Skeletal muscle tissue (tissue), 4 donors: ENCODE data around the gene SNRPA1. TPM values are rescaled to one million over a fixed set of nuclear protein-coding genes. Genes with fewer than 3 reads are reported as not detected.

Experiments used
- H3K27ac ChIP-seq: one replicate; pipeline ENCODE4 v1.7.0; 2013; ENCODE audit warnings: mild to moderate bottlenecking, low read depth, low read length, inconsistent platforms
- H3K27me3 ChIP-seq, 3 donors: one replicate each; pipeline ENCODE4 v1.7.0; 2013; ENCODE audit warnings: low read length in 3 of 3; ENCODE audit not compliant: control insufficient read depth in 3 of 3, insufficient read depth in 3 of 3
- H3K36me3 ChIP-seq, 3 donors: one replicate each; pipeline ENCODE4 v1.7.0; 2013; ENCODE audit warnings: low read length in 3 of 3; ENCODE audit not compliant: control insufficient read depth in 3 of 3, insufficient read depth in 3 of 3
- H3K4me1 ChIP-seq, 3 donors: one replicate each; pipeline ENCODE4 v1.7.0; 2013; ENCODE audit warnings: low read length in 3 of 3, mild to moderate bottlenecking in 3 of 3; ENCODE audit not compliant: control insufficient read depth in 3 of 3, insufficient read depth in 3 of 3
- H3K4me3 ChIP-seq, 3 donors: one replicate each; pipeline ENCODE4 v1.7.0; 2013; ENCODE audit warnings: low read length in 3 of 3
- H3K9ac ChIP-seq, 3 donors: one replicate each; pipeline ENCODE4 v1.7.0; 2013; ENCODE audit warnings: low read length in 3 of 3, mild to moderate bottlenecking in 3 of 3, moderate library complexity in 2 of 3, low read depth in 1 of 3
- H3K9me3 ChIP-seq, 3 donors: one replicate each; pipeline ENCODE4 v1.7.0; 2013; ENCODE audit warnings: low read length in 3 of 3; ENCODE audit not compliant: control insufficient read depth in 3 of 3
- total RNA-seq: library from RNA; depleted of rRNA; stranded (reverse); fragments of >200 nt; gene quantifications from one replicate; pipeline ENCODE4 v1.2.3, GENCODE V29; 2014
- donor health status: Osteomylitis.

Gene SNRPA1
- total RNA-seq, 1 donor from 2014 or later: 14.1 TPM

DNA sequence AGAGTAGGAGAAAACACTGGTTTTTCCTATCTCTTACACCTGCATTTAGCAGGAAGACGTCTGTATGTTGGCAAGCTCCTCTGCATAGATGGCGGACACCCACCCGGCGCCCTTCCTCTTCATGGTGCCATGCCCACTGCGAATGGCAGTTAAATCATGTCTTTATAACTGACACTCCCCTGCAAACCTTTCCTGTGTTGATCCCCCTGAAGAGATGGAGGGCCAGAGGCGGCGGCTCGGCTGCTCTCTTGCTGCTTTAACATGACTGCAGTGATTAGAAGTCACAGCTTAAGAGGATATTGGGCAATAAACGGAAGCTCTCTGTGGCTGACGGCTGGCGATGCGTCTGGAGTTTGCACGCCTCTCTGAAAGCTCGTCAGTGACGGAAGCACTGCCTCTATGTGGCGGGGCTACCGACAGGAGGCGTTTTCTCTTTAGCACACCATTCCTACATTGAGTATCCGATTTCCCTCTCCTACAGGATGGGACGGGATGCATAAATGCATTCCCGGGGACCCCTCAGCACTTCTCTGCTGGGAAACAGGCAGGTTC lies 25.5 kb upstream of the SNRPA1 start:
- no peak overlapping the region for H3K27ac ChIP-seq
- H3K4me1 ChIP-seq: no peaks in the 10 kb centered on the region
- peaks cover 0 to 2% (median 0%) of the 10 kb centered on the region in 3 donors for H3K27me3 ChIP-seq
- peaks cover 0 to 18% (median 8%) of the 10 kb centered on the region in 3 donors for H3K36me3 ChIP-seq
- H3K9ac ChIP-seq: no peak overlapping the region
- H3K4me3 ChIP-seq: no peak overlapping the region
- H3K9me3 ChIP-seq: no peaks in the 10 kb centered on the region

GRCh38 chr15:101318839-101319238 lies 23.8 kb upstream of the SNRPA1 start:
- Histone ChIP-seq H3K27me3 (peaks cover 0 to 2% (median 0%) of the 10 kb centered on the region in 3 donors), H3K9me3 (no peaks in the 10 kb centered on the region)

GRCh38 chr15:101318147-101318819 lies 23.2 kb upstream of the SNRPA1 start:
- H3K9me3 ChIP-seq: no peaks in the 10 kb centered on the region
- H3K27ac ChIP-seq: no peak overlapping the region
- no peak overlapping the region for H3K9ac ChIP-seq
- H3K4me1 ChIP-seq: no peaks in the 10 kb centered on the region
- H3K4me3 ChIP-seq: no peak overlapping the region
- H3K27me3 ChIP-seq: peaks cover 0 to 2% (median 0%) of the 10 kb centered on the region in 3 donors
- H3K36me3 ChIP-seq: peaks cover 0 to 12% (median 8%) of the 10 kb centered on the region in 3 donors

More at GRCh38 chr15:101318839-101319238, 23.8 kb upstream of the SNRPA1 start:
- no peak overlapping the region for H3K9ac ChIP-seq
- H3K4me3 ChIP-seq: no peak overlapping the region
- no peak overlapping the region for H3K27ac ChIP-seq
- no peaks in the 10 kb centered on the region for H3K4me1 ChIP-seq
- H3K36me3 ChIP-seq: peaks cover 0 to 12% (median 8%) of the 10 kb centered on the region in 3 donors

GRCh38 chr15:101317336-101317872 lies 22.4 kb upstream of the SNRPA1 start:
- Histone ChIP-seq H3K36me3 (peaks cover 0 to 10% (median 8%) of the 10 kb centered on the region in 3 donors), H3K4me1 (no peaks in the 10 kb centered on the region), H3K4me3 (no peak overlapping the region), H3K9ac (no peak overlapping the region), H3K27ac (no peak overlapping the region), H3K9me3 (no peaks in the 10 kb centered on the region), H3K27me3 (peaks cover 0 to 2% (median 0%) of the 10 kb centered on the region in 3 donors)

DNA sequence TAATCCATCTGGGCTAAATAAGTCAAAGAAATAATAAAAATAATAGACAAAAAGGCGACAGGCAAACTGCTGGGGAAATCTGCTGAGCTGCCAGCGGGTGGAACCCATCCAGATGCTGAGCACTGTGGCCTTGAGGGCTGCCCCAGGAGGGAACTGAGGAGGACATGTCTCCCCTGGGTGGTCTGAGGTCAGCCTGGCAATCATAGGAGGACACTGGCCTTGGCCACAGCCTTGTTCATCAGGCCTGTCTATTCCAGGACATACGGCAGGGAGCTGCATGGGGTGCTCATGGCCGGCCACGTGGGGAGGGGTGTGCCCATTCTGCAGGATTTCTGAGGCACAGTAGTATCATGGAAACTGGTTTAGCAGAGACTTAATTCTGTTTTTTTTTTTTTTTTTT lies 21.5 kb upstream of the SNRPA1 start:
- Histone ChIP-seq H3K27ac (no peak overlapping the region), H3K9me3 (no peaks in the 10 kb centered on the region), H3K9ac (no peak overlapping the region), H3K36me3 (peaks cover 0 to 8% (median 4%) of the 10 kb centered on the region in 3 donors), H3K27me3 (peaks cover 0 to 2% (median 0%) of the 10 kb centered on the region in 3 donors), H3K4me1 (no peaks in the 10 kb centered on the region), H3K4me3 (no peak overlapping the region)

- Histone ChIP-seq H3K4me1 (no peaks in the 10 kb centered on the region), H3K27me3 (peaks cover 0 to 2% (median 0%) of the 10 kb centered on the region in 3 donors), H3K27ac (no peak overlapping the region), H3K9ac (no peak overlapping the region), H3K36me3 (peaks cover 0 to 8% (median 4%) of the 10 kb centered on the region in 3 donors), H3K9me3 (no peaks in the 10 kb centered on the region), H3K4me3 (no peak overlapping the region)
These were observed 20.7 kb upstream of the SNRPA1 start for GRCh38 chr15:101315736-101316135.

- no peaks in the 10 kb centered on the region for H3K4me1 ChIP-seq
- H3K27ac ChIP-seq: no peak overlapping the region
- H3K36me3 ChIP-seq: peaks cover 0 to 8% (median 4%) of the 10 kb centered on the region in 3 donors
- H3K27me3 ChIP-seq: peaks cover 0 to 2% (median 0%) of the 10 kb centered on the region in 3 donors
- no peak overlapping the region for H3K4me3 ChIP-seq
- no peaks in the 10 kb centered on the region for H3K9me3 ChIP-seq
- no peak overlapping the region for H3K9ac ChIP-seq
These were observed 19.5 kb upstream of the SNRPA1 start for GRCh38 chr15:101314336-101315125.

DNA sequence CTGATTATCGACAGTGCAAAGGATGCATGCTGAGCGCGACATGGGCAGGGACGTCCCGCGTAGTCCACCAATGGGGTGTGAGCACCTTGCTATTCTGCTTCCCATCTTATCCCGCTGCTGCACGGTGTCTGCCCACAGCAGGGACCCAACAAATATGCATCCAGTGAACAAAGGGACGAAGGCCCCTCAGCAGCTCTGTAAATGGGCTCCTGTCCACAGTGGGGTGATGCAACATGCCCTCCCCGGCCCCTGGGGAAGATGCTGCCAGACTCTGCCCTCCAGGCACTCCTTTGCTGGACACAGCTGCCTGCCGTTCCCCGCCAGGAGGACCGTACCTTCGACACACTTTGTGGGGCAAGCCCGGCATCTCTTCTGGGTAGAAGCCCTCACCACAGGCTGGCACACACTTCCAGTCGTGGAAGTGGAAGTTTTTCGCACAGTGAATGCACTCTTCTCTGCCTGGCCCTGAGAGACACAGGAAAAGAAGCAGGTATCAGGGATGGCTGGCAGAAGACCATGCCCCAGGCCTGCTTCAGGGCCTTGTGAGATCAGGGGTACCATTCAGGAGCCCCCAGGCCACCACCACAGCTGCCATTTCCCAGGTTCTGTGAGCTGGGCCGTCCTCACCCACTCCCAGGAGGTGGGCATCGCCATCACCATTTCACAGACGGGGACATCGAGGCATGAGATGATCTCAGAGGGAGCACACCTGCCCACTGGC lies 18.2 kb upstream of the SNRPA1 start:
- Histone ChIP-seq H3K27me3 (no peaks in the 10 kb centered on the region), H3K27ac (no peak overlapping the region), H3K36me3 (peaks cover 0 to 5% (median 4%) of the 10 kb centered on the region in 3 donors), H3K9ac (no peak overlapping the region), H3K9me3 (no peaks in the 10 kb centered on the region), H3K4me3 (no peak overlapping the region), H3K4me1 (no peaks in the 10 kb centered on the region)

DNA sequence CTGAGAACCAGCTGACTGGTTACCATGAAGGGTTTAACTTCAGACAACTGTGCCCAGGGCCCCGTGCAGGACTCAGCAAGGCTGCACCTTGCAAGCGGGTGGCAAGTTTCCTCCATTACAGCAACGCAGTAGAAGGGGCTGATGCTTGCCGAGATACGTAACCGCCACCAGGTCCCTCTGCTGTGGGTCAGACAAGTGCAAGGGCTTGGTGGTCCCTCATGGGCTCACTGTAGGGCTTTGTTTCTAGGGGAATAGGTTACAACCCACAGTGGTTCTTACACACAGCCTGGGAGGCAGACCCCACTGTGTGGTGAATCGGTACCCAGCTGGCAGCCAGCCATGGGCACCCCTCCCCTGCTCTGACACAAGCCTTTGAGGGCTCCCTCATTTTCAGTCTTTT lies 15.5 kb upstream of the SNRPA1 start:
- no peaks in the 10 kb centered on the region for H3K36me3 ChIP-seq
- H3K4me3 ChIP-seq: no peak overlapping the region
- H3K27ac ChIP-seq: no peak overlapping the region
- H3K9me3 ChIP-seq: no peaks in the 10 kb centered on the region
- H3K4me1 ChIP-seq: no peaks in the 10 kb centered on the region
- H3K9ac ChIP-seq: no peak overlapping the region
- peaks cover 0 to 2% (median 2%) of the 10 kb centered on the region in 3 donors for H3K27me3 ChIP-seq
